Measurements from ENCODE around the gene F13A1.

F13A1 gene

GRCh38 chr6:6230286-6230685, 90.2 kb downstream of the F13A1 start:
- no peak overlapping the region for H4K91ac ChIP-seq (ENCODE audit: low read depth, low read length)
- no peaks in the 10 kb centered on the region for H3K4me1 ChIP-seq (ENCODE audit: control insufficient read depth in 1 of 2, insufficient read depth in 2 of 2, low read length in 2 of 2)
- no peak overlapping the region for H4K8ac ChIP-seq (ENCODE audit: low read depth, low read length)
- H3K9ac ChIP-seq (ENCODE audit: low read length) = no peak overlapping the region
- no peaks in the 10 kb centered on the region for H3K27me3 ChIP-seq (ENCODE audit: insufficient read depth, low read length)
- no peak overlapping the region for H2AFZ ChIP-seq (ENCODE audit: insufficient read depth, low read length, poor library complexity)
- no peak overlapping the region for H2AK5ac ChIP-seq (ENCODE audit: low read length)
- H3K14ac ChIP-seq (ENCODE audit: low read length) = no peak overlapping the region
- H3K36me3 ChIP-seq (ENCODE audit: control insufficient read depth in 1 of 2, insufficient read depth in 2 of 2, low read length in 2 of 2) = no peaks in the 10 kb centered on the region
- H3K27ac ChIP-seq (ENCODE audit: low read depth, low read length) = no peak overlapping the region
- no peaks in the 10 kb centered on the region for H3K79me2 ChIP-seq (ENCODE audit: control insufficient read depth, insufficient read depth, low read length, poor library complexity)
- WGBS (ENCODE audit: extremely low coverage, insufficient coverage, insufficient read length) = no CpG with 5 or more reads among the region's 1 CpG
- no peak overlapping the region for H2BK120ac ChIP-seq (ENCODE audit: insufficient read depth, low read length, poor library complexity)
- H3K4ac ChIP-seq (ENCODE audit: low read depth, low read length) = no peak overlapping the region
- DNase-seq = no peak
- H3K4me3 ChIP-seq (ENCODE audit: low read depth, low read length) = no peak overlapping the region
- no peaks in the 10 kb centered on the region for H3K9me3 ChIP-seq (ENCODE audit: insufficient read depth, low read depth, low read length)
- no peak overlapping the region for H2BK5ac ChIP-seq (ENCODE audit: low read depth, low read length, poor library complexity)
- H3K18ac ChIP-seq (ENCODE audit: low read length) = no peak overlapping the region
- H3K23ac ChIP-seq (ENCODE audit: low read length) = no peak overlapping the region
- H2BK12ac ChIP-seq (ENCODE audit: low read length) = no peak overlapping the region
- H3K79me1 ChIP-seq (ENCODE audit: low read length) = no peaks in the 10 kb centered on the region
- H4K12ac ChIP-seq (ENCODE audit: low read depth, low read length) = no peak overlapping the region
- no peak overlapping the region for H3K4me2 ChIP-seq (ENCODE audit: low read length)

GRCh38 chr6:6227896-6228295, 92.6 kb downstream of the F13A1 start:
- Histone ChIP-seq H3K27me3 (ENCODE audit: insufficient read depth, low read length) (no peaks in the 10 kb centered on the region), H3K79me1 (ENCODE audit: low read length) (no peaks in the 10 kb centered on the region), H2BK5ac (ENCODE audit: low read depth, low read length, poor library complexity) (no peak overlapping the region), H3K9me3 (ENCODE audit: insufficient read depth, low read depth, low read length) (no peaks in the 10 kb centered on the region), H4K91ac (ENCODE audit: low read depth, low read length) (no peak overlapping the region), H4K8ac (ENCODE audit: low read depth, low read length) (no peak overlapping the region), H3K27ac (ENCODE audit: low read depth, low read length) (no peak overlapping the region), H2AFZ (ENCODE audit: insufficient read depth, low read length, poor library complexity) (no peak overlapping the region), H3K4ac (ENCODE audit: low read depth, low read length) (no peak overlapping the region), H3K4me2 (ENCODE audit: low read length) (no peak overlapping the region), H3K18ac (ENCODE audit: low read length) (no peak overlapping the region), H4K12ac (ENCODE audit: low read depth, low read length) (no peak overlapping the region), H3K4me3 (ENCODE audit: low read depth, low read length) (no peak overlapping the region), H2AK5ac (ENCODE audit: low read length) (no peak overlapping the region), H2BK12ac (ENCODE audit: low read length) (no peak overlapping the region), H3K4me1 (ENCODE audit: control insufficient read depth in 1 of 2, insufficient read depth in 2 of 2, low read length in 2 of 2) (no peaks in the 10 kb centered on the region), H3K79me2 (ENCODE audit: control insufficient read depth, insufficient read depth, low read length, poor library complexity) (no peaks in the 10 kb centered on the region), H2BK120ac (ENCODE audit: insufficient read depth, low read length, poor library complexity) (no peak overlapping the region), H3K14ac (ENCODE audit: low read length) (no peak overlapping the region), H3K23ac (ENCODE audit: low read length) (no peak overlapping the region), H3K36me3 (ENCODE audit: control insufficient read depth in 1 of 2, insufficient read depth in 2 of 2, low read length in 2 of 2) (no peaks in the 10 kb centered on the region), H3K9ac (ENCODE audit: low read length) (no peak overlapping the region)
- no CpG with 5 or more reads among the region's 1 CpG for WGBS (ENCODE audit: extremely low coverage, insufficient coverage, insufficient read length)
- no peak for DNase-seq

GRCh38 chr6:6225885-6226529, 94.5 kb downstream of the F13A1 start:
- no peak overlapping the region for H2AK5ac ChIP-seq (ENCODE audit: low read length)
- H2BK5ac ChIP-seq (ENCODE audit: low read depth, low read length, poor library complexity) = no peak overlapping the region
- H3K4me3 ChIP-seq (ENCODE audit: low read depth, low read length) = no peak overlapping the region
- H3K27me3 ChIP-seq (ENCODE audit: insufficient read depth, low read length) = no peaks in the 10 kb centered on the region
- H2AFZ ChIP-seq (ENCODE audit: insufficient read depth, low read length, poor library complexity) = no peak overlapping the region
- no peak overlapping the region for H3K27ac ChIP-seq (ENCODE audit: low read depth, low read length)
- H4K91ac ChIP-seq (ENCODE audit: low read depth, low read length) = no peak overlapping the region
- H3K79me2 ChIP-seq (ENCODE audit: control insufficient read depth, insufficient read depth, low read length, poor library complexity) = no peaks in the 10 kb centered on the region
- H3K4me1 ChIP-seq (ENCODE audit: control insufficient read depth in 1 of 2, insufficient read depth in 2 of 2, low read length in 2 of 2) = no peaks in the 10 kb centered on the region
- no peaks in the 10 kb centered on the region for H3K79me1 ChIP-seq (ENCODE audit: low read length)
- no peak overlapping the region for H4K8ac ChIP-seq (ENCODE audit: low read depth, low read length)
- WGBS (ENCODE audit: extremely low coverage, insufficient coverage, insufficient read length) = no CpG with 5 or more reads among the region's 2 CpGs
- no peak overlapping the region for H3K4me2 ChIP-seq (ENCODE audit: low read length)
- no peak overlapping the region for H4K12ac ChIP-seq (ENCODE audit: low read depth, low read length)
- no peak overlapping the region for H3K18ac ChIP-seq (ENCODE audit: low read length)
- no peaks in the 10 kb centered on the region for H3K9me3 ChIP-seq (ENCODE audit: insufficient read depth, low read depth, low read length)
- no peak overlapping the region for H3K14ac ChIP-seq (ENCODE audit: low read length)
- H2BK12ac ChIP-seq (ENCODE audit: low read length) = no peak overlapping the region
- no peak overlapping the region for H3K4ac ChIP-seq (ENCODE audit: low read depth, low read length)
- no peaks in the 10 kb centered on the region for H3K36me3 ChIP-seq (ENCODE audit: control insufficient read depth in 1 of 2, insufficient read depth in 2 of 2, low read length in 2 of 2)
- no peak overlapping the region for H3K23ac ChIP-seq (ENCODE audit: low read length)
- H2BK120ac ChIP-seq (ENCODE audit: insufficient read depth, low read length, poor library complexity) = no peak overlapping the region
- no peak overlapping the region for H3K9ac ChIP-seq (ENCODE audit: low read length)
- DNase-seq = no peak

GRCh38 chr6:6224933-6225486, 95.5 kb downstream of the F13A1 start:
- Histone ChIP-seq H2BK120ac (ENCODE audit: insufficient read depth, low read length, poor library complexity) (no peak overlapping the region), H3K79me1 (ENCODE audit: low read length) (no peaks in the 10 kb centered on the region), H3K18ac (ENCODE audit: low read length) (no peak overlapping the region), H3K27me3 (ENCODE audit: insufficient read depth, low read length) (no peaks in the 10 kb centered on the region), H3K4me2 (ENCODE audit: low read length) (no peak overlapping the region), H3K27ac (ENCODE audit: low read depth, low read length) (no peak overlapping the region), H2AFZ (ENCODE audit: insufficient read depth, low read length, poor library complexity) (no peak overlapping the region), H3K4me1 (ENCODE audit: control insufficient read depth in 1 of 2, insufficient read depth in 2 of 2, low read length in 2 of 2) (no peaks in the 10 kb centered on the region), H2BK12ac (ENCODE audit: low read length) (no peak overlapping the region), H4K12ac (ENCODE audit: low read depth, low read length) (no peak overlapping the region), H3K4ac (ENCODE audit: low read depth, low read length) (no peak overlapping the region), H3K23ac (ENCODE audit: low read length) (no peak overlapping the region), H4K91ac (ENCODE audit: low read depth, low read length) (no peak overlapping the region), H3K4me3 (ENCODE audit: low read depth, low read length) (no peak overlapping the region), H4K8ac (ENCODE audit: low read depth, low read length) (no peak overlapping the region), H2BK5ac (ENCODE audit: low read depth, low read length, poor library complexity) (no peak overlapping the region), H3K79me2 (ENCODE audit: control insufficient read depth, insufficient read depth, low read length, poor library complexity) (no peaks in the 10 kb centered on the region), H3K9ac (ENCODE audit: low read length) (no peak overlapping the region), H2AK5ac (ENCODE audit: low read length) (no peak overlapping the region), H3K14ac (ENCODE audit: low read length) (no peak overlapping the region), H3K36me3 (ENCODE audit: control insufficient read depth in 1 of 2, insufficient read depth in 2 of 2, low read length in 2 of 2) (no peaks in the 10 kb centered on the region), H3K9me3 (ENCODE audit: insufficient read depth, low read depth, low read length) (no peaks in the 10 kb centered on the region)
- WGBS (ENCODE audit: extremely low coverage, insufficient coverage, insufficient read length) = no CpG with 5 or more reads among the region's 6 CpGs
- DNase-seq = no peak

Data from trophoblast cell (in vitro differentiated cells and primary cell).